H9 (cell line): ENCODE measurements around the gene HOXD11. TPM values are rescaled to one million over a fixed set of nuclear protein-coding genes. Genes with fewer than 3 reads are reported as not detected.
A peak's percentile ranks its signal among the peaks of the same experiment; 100 is the strongest.

Source experiments
- DNase-seq: peaks from one replicate; pipeline ENCODE4 v3.0.0-alpha.2; 2017
- H2AFZ ChIP-seq: one replicate; pipeline ENCODE4 v1.6.1; 2013; ENCODE audit warnings: mild to moderate bottlenecking, low read length, control low read depth, moderate library complexity
- H2AK5ac ChIP-seq: 2 replicates; pipeline ENCODE4 v1.6.1; 2013; ENCODE audit warnings: low read length, control low read depth, mixed read lengths; ENCODE audit not compliant: insufficient read length
- H2BK120ac ChIP-seq: one replicate; pipeline ENCODE4 v1.6.1; 2013; ENCODE audit warnings: low read depth, mild to moderate bottlenecking, low read length, control low read depth, inconsistent platforms; ENCODE audit not compliant: poor library complexity, severe bottlenecking
- H2BK12ac ChIP-seq: 2 replicates; pipeline ENCODE4 v1.6.1; 2013; ENCODE audit warnings: low read length, control low read depth, mixed read lengths, low read depth; ENCODE audit not compliant: insufficient read length
- H2BK15ac ChIP-seq: 2 replicates; pipeline ENCODE4 v1.6.1; 2013; ENCODE audit warnings: low read depth, low read length, control low read depth
- H2BK20ac ChIP-seq: one replicate; pipeline ENCODE4 v1.6.1; 2013; ENCODE audit warnings: low read depth, mild to moderate bottlenecking, low read length, control low read depth, inconsistent platforms; ENCODE audit not compliant: poor library complexity, severe bottlenecking
- H2BK5ac ChIP-seq: 2 replicates; pipeline ENCODE4 v1.6.1; 2013; ENCODE audit warnings: low read length, control low read depth, mixed read lengths; ENCODE audit not compliant: insufficient read length
- H3K14ac ChIP-seq: 2 replicates; pipeline ENCODE4 v1.6.1; 2013; ENCODE audit warnings: low read length, control low read depth; ENCODE audit not compliant: insufficient read depth
- H3K18ac ChIP-seq: 2 replicates; pipeline ENCODE4 v1.6.1; 2013; ENCODE audit warnings: low read depth, mild to moderate bottlenecking, mixed read lengths, low read length, control low read depth; ENCODE audit not compliant: insufficient read length
- H3K23ac ChIP-seq: 2 replicates; pipeline ENCODE4 v1.6.1; 2013; ENCODE audit warnings: low read length, control low read depth, mixed read lengths, low read depth; ENCODE audit not compliant: insufficient read length
- H3K23me2 ChIP-seq: 2 replicates; pipeline ENCODE4 v1.6.1; 2013; ENCODE audit warnings: low read depth, mild to moderate bottlenecking, mixed read lengths, low read length, control low read depth; ENCODE audit not compliant: insufficient read length, poor library complexity, severe bottlenecking
- H3K27ac ChIP-seq: 2 replicates; pipeline ENCODE4 v1.5.1; 2013; ENCODE audit warnings: low read length, control low read depth, mixed read lengths, low read depth; ENCODE audit not compliant: insufficient read length
- H3K27me3 ChIP-seq: 2 replicates; pipeline ENCODE4 v1.6.1; 2013; ENCODE audit warnings: low read length, control low read depth, inconsistent platforms; ENCODE audit not compliant: insufficient read depth
- H3K4ac ChIP-seq: 2 replicates; pipeline ENCODE4 v1.6.1; 2013; ENCODE audit warnings: low read depth, mild to moderate bottlenecking, control low read depth, inconsistent platforms, low read length, moderate library complexity
- H3K4me1 ChIP-seq: 2 replicates; pipeline ENCODE4 v1.6.1; 2013; ENCODE audit warnings: low read length, control low read depth, inconsistent platforms; ENCODE audit not compliant: insufficient read depth
- H3K4me2 ChIP-seq: 2 replicates; pipeline ENCODE4 v1.6.1; 2013; ENCODE audit warnings: low read length, control low read depth, mixed read lengths; ENCODE audit not compliant: insufficient read length, insufficient read depth
- H3K56ac ChIP-seq: 2 replicates; pipeline ENCODE4 v1.6.1; 2013; ENCODE audit warnings: low read depth, mild to moderate bottlenecking, mixed read lengths, low read length, control low read depth; ENCODE audit not compliant: insufficient read length
- H3K79me1 ChIP-seq: 2 replicates; pipeline ENCODE4 v1.6.1; 2013; ENCODE audit warnings: low read depth, mild to moderate bottlenecking, moderate library complexity, low read length, control low read depth, inconsistent platforms; ENCODE audit not compliant: insufficient read depth, poor library complexity, severe bottlenecking
- H3K79me2 ChIP-seq: 2 replicates; pipeline ENCODE4 v1.6.1; 2013; ENCODE audit warnings: low read length, control low read depth, inconsistent platforms; ENCODE audit not compliant: insufficient read depth
- H3K9ac ChIP-seq: 2 replicates; pipeline ENCODE4 v1.6.1; 2013; ENCODE audit warnings: low read length, control low read depth, mixed read lengths; ENCODE audit not compliant: insufficient read length; ENCODE audit errors: extremely low read depth
- H3K9me3 ChIP-seq: one replicate; pipeline ENCODE4 v1.6.1; 2013; ENCODE audit warnings: low read depth, low read length, inconsistent platforms; ENCODE audit not compliant: control insufficient read depth
- H3T11ph ChIP-seq: one replicate; pipeline ENCODE4 v1.6.1; 2013; ENCODE audit warnings: mild to moderate bottlenecking, low read length, control low read depth, inconsistent platforms
- H4K20me1 ChIP-seq: one replicate; pipeline ENCODE4 v1.6.1; 2013; ENCODE audit not compliant: control insufficient read depth, insufficient read length, insufficient read depth
- H4K5ac ChIP-seq: 2 replicates; pipeline ENCODE4 v1.6.1; 2013; ENCODE audit warnings: low read depth, mild to moderate bottlenecking, mixed read lengths, low read length, control low read depth; ENCODE audit not compliant: insufficient read length
- H4K8ac ChIP-seq: replicated peaks from 2 replicates; pipeline ENCODE4 v1.6.1; 2013; ENCODE audit warnings: low read length, control low read depth, mixed read lengths, low read depth; ENCODE audit not compliant: insufficient read length
- H4K91ac ChIP-seq: 2 replicates; pipeline ENCODE4 v1.6.1; 2013; ENCODE audit warnings: low read depth, mild to moderate bottlenecking, moderate library complexity, mixed read lengths, low read length, control low read depth; ENCODE audit not compliant: insufficient read length
- H3K27ac Mint-ChIP-seq, 3 experiments: 2 replicates in 2 of 3; 3 replicates in 1 of 3; pipeline ENCODE4 v1.8.0; 2020 to 2021; ENCODE audit warnings: mixed read lengths in 3 of 3, mild to moderate bottlenecking in 1 of 3, moderate library complexity in 1 of 3
- H3K27me3 Mint-ChIP-seq: 2 replicates; pipeline ENCODE4 v1.8.0; 2021; ENCODE audit warnings: low read depth, mild to moderate bottlenecking, moderate library complexity, mixed read lengths
- H3K36me3 Mint-ChIP-seq, 3 experiments: 2 replicates in 2 of 3; 3 replicates in 1 of 3; pipeline ENCODE4 v1.8.0; 2020 to 2021; ENCODE audit warnings: low read depth in 3 of 3, mixed read lengths in 3 of 3; ENCODE audit not compliant: insufficient read depth in 1 of 3
- H3K4me1 Mint-ChIP-seq, 2 experiments: 2 replicates each; pipeline ENCODE4 v1.8.0; 2020; ENCODE audit warnings: mixed read lengths in 2 of 2
- H3K4me3 Mint-ChIP-seq, 2 experiments: 2 replicates in 1 of 2; 3 replicates in 1 of 2; pipeline ENCODE4 v1.8.0; 2020 to 2021; ENCODE audit warnings: mild to moderate bottlenecking in 2 of 2, mixed read lengths in 2 of 2, moderate library complexity in 1 of 2
- H3K9me3 Mint-ChIP-seq, 2 experiments: 2 replicates in 1 of 2; 3 replicates in 1 of 2; pipeline ENCODE4 v1.8.0; 2020; ENCODE audit warnings: mild to moderate bottlenecking in 2 of 2, mixed read lengths in 2 of 2, moderate library complexity in 1 of 2
- WGBS: extraction: QIAGEN DNeasy Blood & Tissue Kit; methylation state at CpG from one replicate; pipeline ENCODE4 v1.1.7; 2013; ENCODE audit warnings: missing lambda C conversion rate, low lambda C conversion rate, mixed read lengths; ENCODE audit not compliant: insufficient read length; ENCODE audit errors: extremely low coverage; 5-methylcytosine and 5-hydroxymethylcytosine counted together
- total RNA-seq: library from RNA; stranded (reverse); gene quantifications from 2 replicates; pipeline ENCODE4 v1.2.1, GENCODE V29; 2021
- TF ChIP-seq, protein P1 (sequence below): fragments of 200-600 bp; sonication (generic); conservative IDR thresholded peaks from 3 replicates; pipeline ENCODE4 v1.8.0; 2021; ENCODE audit warnings: antibody characterized with exemption, mild to moderate bottlenecking

The HOXD11 gene
- total RNA-seq, 1 experiment from 2014 or later, result not detected

DNA sequence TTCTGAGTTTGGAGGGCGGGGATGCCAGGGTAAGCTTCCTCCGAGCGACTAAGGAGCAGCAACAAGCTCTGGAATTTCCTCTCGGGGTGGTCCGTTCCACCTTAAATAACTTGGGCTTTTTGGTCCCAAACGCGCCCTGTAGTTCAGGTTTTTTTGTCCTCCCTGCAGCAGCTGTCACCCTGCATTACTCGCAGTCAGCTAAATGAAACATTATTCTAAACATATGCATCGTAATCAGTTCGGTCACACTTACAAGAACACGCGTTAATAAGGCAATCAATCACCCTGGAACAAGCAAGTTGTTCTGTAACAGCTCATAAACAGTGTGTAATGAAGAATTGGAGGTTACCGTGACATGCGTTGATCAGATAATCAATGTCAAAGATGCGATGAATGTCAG is 31.6 kb upstream of the HOXD11 start:
- H3K4me3 Mint-ChIP-seq, result no peak overlapping the region
- TF ChIP-seq, protein P1, sequence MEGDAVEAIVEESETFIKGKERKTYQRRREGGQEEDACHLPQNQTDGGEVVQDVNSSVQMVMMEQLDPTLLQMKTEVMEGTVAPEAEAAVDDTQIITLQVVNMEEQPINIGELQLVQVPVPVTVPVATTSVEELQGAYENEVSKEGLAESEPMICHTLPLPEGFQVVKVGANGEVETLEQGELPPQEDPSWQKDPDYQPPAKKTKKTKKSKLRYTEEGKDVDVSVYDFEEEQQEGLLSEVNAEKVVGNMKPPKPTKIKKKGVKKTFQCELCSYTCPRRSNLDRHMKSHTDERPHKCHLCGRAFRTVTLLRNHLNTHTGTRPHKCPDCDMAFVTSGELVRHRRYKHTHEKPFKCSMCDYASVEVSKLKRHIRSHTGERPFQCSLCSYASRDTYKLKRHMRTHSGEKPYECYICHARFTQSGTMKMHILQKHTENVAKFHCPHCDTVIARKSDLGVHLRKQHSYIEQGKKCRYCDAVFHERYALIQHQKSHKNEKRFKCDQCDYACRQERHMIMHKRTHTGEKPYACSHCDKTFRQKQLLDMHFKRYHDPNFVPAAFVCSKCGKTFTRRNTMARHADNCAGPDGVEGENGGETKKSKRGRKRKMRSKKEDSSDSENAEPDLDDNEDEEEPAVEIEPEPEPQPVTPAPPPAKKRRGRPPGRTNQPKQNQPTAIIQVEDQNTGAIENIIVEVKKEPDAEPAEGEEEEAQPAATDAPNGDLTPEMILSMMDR, result no peak
- H3K56ac ChIP-seq, result no peak overlapping the region
- H2BK120ac ChIP-seq, result no peak overlapping the region
- H2BK12ac ChIP-seq, result no peak overlapping the region
- no peak overlapping the region for H3K14ac ChIP-seq
- no peak overlapping the region for H3K18ac ChIP-seq
- H3K23ac ChIP-seq, result no peak overlapping the region
- no peak overlapping the region for H4K8ac ChIP-seq
- H3K4me1 Mint-ChIP-seq, result peaks cover 15 to 36% of the 10 kb centered on the region in 2 experiments
- no peaks in the 10 kb centered on the region for H3K4me1 ChIP-seq
- H3K27me3 ChIP-seq, result peaks cover 87% of the 10 kb centered on the region
- H2BK20ac ChIP-seq, result no peak overlapping the region
- H3K27ac Mint-ChIP-seq, result no peak overlapping the region
- peak overlapping the region; percentile 39 for H3K4me2 ChIP-seq
- no peaks in the 10 kb centered on the region for H4K20me1 ChIP-seq
- no peak overlapping the region for H2AK5ac ChIP-seq
- no peak overlapping the region for H3K27ac ChIP-seq
- no peak overlapping the region for H3T11ph ChIP-seq
- no peak overlapping the region for H2BK5ac ChIP-seq
- peaks cover 5 to 7% of the 10 kb centered on the region in 2 experiments; a peak in 4 of 5 replicates for H3K9me3 Mint-ChIP-seq
- H4K5ac ChIP-seq, result no peak overlapping the region
- no peaks in the 10 kb centered on the region for H3K9me3 ChIP-seq
- WGBS, result no CpG with 5 or more reads among the region's 15 CpGs
- no peak overlapping the region for H4K91ac ChIP-seq
- DNase-seq, result peak; percentile 53
- H3K27me3 Mint-ChIP-seq, result peaks cover 96% of the 10 kb centered on the region
- H3K79me1 ChIP-seq, result no peaks in the 10 kb centered on the region
- no peak overlapping the region for H2BK15ac ChIP-seq
- no peak overlapping the region for H2AFZ ChIP-seq
- H3K9ac ChIP-seq, result no peak overlapping the region
- H3K79me2 ChIP-seq, result no peaks in the 10 kb centered on the region
- H3K4ac ChIP-seq, result no peak overlapping the region
- H3K23me2 ChIP-seq, result peaks cover 7% of the 10 kb centered on the region
- H3K36me3 Mint-ChIP-seq, result peaks cover 0 to 4% (median 0%) of the 10 kb centered on the region in 3 experiments; a peak in 1 of 7 replicates
